ENCODE measurements around the gene ORAI3.

Gene ORAI3

GRCh38 chr16:30983898-30984610, 35.2 kb downstream of the ORAI3 start:
- no peak for TF ChIP-seq CTCF (conservative IDR thresholded peaks at IDR 0.05; ENCODE audit: control insufficient read depth, insufficient read depth, low read depth, low read length)
- H3K4me3 ChIP-seq (ENCODE audit: control insufficient read depth, low read depth, low read length), result no peak overlapping the region
- DNase-seq (ENCODE audit: low read depth), result no peak

- peak within 1 kb of the TSS; percentile 70 for H3K4me3 ChIP-seq (ENCODE audit: control insufficient read depth, low read depth, low read length)
- peak; percentile 74 for DNase-seq (ENCODE audit: low read depth)
- peak; percentile 85 for TF ChIP-seq CTCF (conservative IDR thresholded peaks at IDR 0.05; ENCODE audit: control insufficient read depth, insufficient read depth, low read depth, low read length)
Measured at GRCh38 chr16:30984669-30985400, 36.0 kb downstream of the ORAI3 start, which contains the start of gene HSD3B7. Gene HSD3B7, plus strand, starts transcription at chr16:30985207. Its CDS starts 452 bp downstream, at chr16:30985659.

- peak; percentile 84 for DNase-seq (ENCODE audit: low read depth)
- no peak for TF ChIP-seq CTCF (conservative IDR thresholded peaks at IDR 0.05; ENCODE audit: control insufficient read depth, insufficient read depth, low read depth, low read length)
- H3K4me3 ChIP-seq (ENCODE audit: control insufficient read depth, low read depth, low read length), result peak overlapping the region; percentile 70
Measured at GRCh38 chr16:30985401-30986128, 36.7 kb downstream of the ORAI3 start.

GRCh38 chr16:30986129-30986991, 37.5 kb downstream of the ORAI3 start:
- DNase-seq (ENCODE audit: low read depth), result no peak
- H3K4me3 ChIP-seq (ENCODE audit: control insufficient read depth, low read depth, low read length), result peak overlapping the region; percentile 70
- no peak for TF ChIP-seq CTCF (conservative IDR thresholded peaks at IDR 0.05; ENCODE audit: control insufficient read depth, insufficient read depth, low read depth, low read length)

GRCh38 chr16:30987581-30988190, 38.8 kb downstream of the ORAI3 start:
- DNase-seq (ENCODE audit: low read depth), result no peak
- H3K4me3 ChIP-seq (ENCODE audit: control insufficient read depth, low read depth, low read length), result no peak overlapping the region
- TF ChIP-seq CTCF (conservative IDR thresholded peaks at IDR 0.05; ENCODE audit: control insufficient read depth, insufficient read depth, low read depth, low read length), result no peak

Data from fibroblast of mammary gland (primary cell).